Astrocyte of the spinal cord (primary cell): Measurements from ENCODE around the gene FES.

ENCODE experiments used
- DNase-seq: peaks from one replicate; pipeline ENCODE4 v3.0.0; 2011; ENCODE audit warnings: low read depth, low spot score
- H3K4me3 ChIP-seq: 2 replicates; pipeline ENCODE4 v1.5.1; 2011; ENCODE audit warnings: low read depth, mild to moderate bottlenecking, low read length, moderate library complexity
- CTCF ChIP-seq: IDR thresholded peaks from 2 replicates; pipeline ENCODE4 v1.5.1; 2012; ENCODE audit warnings: low read depth, mild to moderate bottlenecking, low read length, inconsistent platforms
- in situ Hi-C: cut with HindIII; loops from 2 replicates; pipeline ENCODE4 v1.10.0; 2017; ENCODE audit warnings: low sequenced_read_pairs

The FES gene

GRCh38 chr15:90914305-90915080 lies 30.2 kb downstream of the FES start:
- DNase-seq: no peak
- TF ChIP-seq CTCF: no peak
- H3K4me3 ChIP-seq: no peak overlapping the region
- in situ Hi-C loops: no loop called here

- DNase-seq: no peak
- H3K4me3 ChIP-seq: no peak overlapping the region
- TF ChIP-seq CTCF: no peak
- in situ Hi-C loops: no loop called here
Measured at GRCh38 chr15:90915216-90915807, 31.0 kb downstream of the FES start.

- TF ChIP-seq CTCF: no peak
- no peak overlapping the region for H3K4me3 ChIP-seq
- DNase-seq: peak; percentile 39
- in situ Hi-C loops: no loop called here
Measured at GRCh38 chr15:90915808-90916440, 31.6 kb downstream of the FES start.

GRCh38 chr15:90916461-90916860 lies 32.2 kb downstream of the FES start:
- TF ChIP-seq CTCF: no peak
- no peak overlapping the region for H3K4me3 ChIP-seq
- no peak for DNase-seq
- in situ Hi-C loops: no loop called here

GRCh38 chr15:90917569-90917968 lies 33.3 kb downstream of the FES start:
- TF ChIP-seq CTCF: no peak
- DNase-seq: no peak
- in situ Hi-C loops: no loop called here
- no peak overlapping the region for H3K4me3 ChIP-seq

GRCh38 chr15:90918034-90918788 lies 33.9 kb downstream of the FES start:
- H3K4me3 ChIP-seq: no peak overlapping the region
- DNase-seq: no peak
- no peak for TF ChIP-seq CTCF
- in situ Hi-C loops: no loop called here
